Measurements from ENCODE around the gene TIGD1. TPM values are rescaled to one million over a fixed set of nuclear protein-coding genes. Genes with fewer than 3 reads are reported as not detected.

TIGD1 gene
- total RNA-seq, 4 donors from 2014 or later, result 6.7 to 11.6 (median 6.9) TPM

- no peaks in the 10 kb centered on the region for H3K4me1 ChIP-seq
- H3K4me3 ChIP-seq (replicated peaks in 1 of 3), result no peak overlapping the region
- H3K27ac ChIP-seq, result no peak overlapping the region
- TF ChIP-seq POLR2A (IDR thresholded peaks at IDR 0.05) (no peak), CTCF (IDR thresholded peaks at IDR 0.05) (no peak)
- H3K27me3 ChIP-seq, result no peaks in the 10 kb centered on the region
- intact Hi-C loops (cut with DNase I), result no loop called here
- no peaks in the 10 kb centered on the region for H3K9me3 ChIP-seq
- DNase-seq, result no peak
- WGBS, 2 donors, result 98 to 100% methylated on average over 6 to 8 of the region's 19 CpGs
- no peaks in the 10 kb centered on the region for H3K36me3 ChIP-seq
These were observed 6.3 kb downstream of the TIGD1 start for GRCh38 chr2:232543928-232544631.

GRCh38 chr2:232543491-232543890, 6.9 kb downstream of the TIGD1 start:
- no peak for DNase-seq
- Histone ChIP-seq H3K36me3 (no peaks in the 10 kb centered on the region), H3K4me1 (no peaks in the 10 kb centered on the region)

GRCh38 chr2:232542715-232543467, 7.5 kb downstream of the TIGD1 start:
- Histone ChIP-seq H3K4me1 (no peaks in the 10 kb centered on the region), H3K27me3 (no peaks in the 10 kb centered on the region), H3K27ac (no peak overlapping the region), H3K36me3 (no peaks in the 10 kb centered on the region), H3K4me3 (replicated peaks in 1 of 3) (no peak overlapping the region), H3K9me3 (no peaks in the 10 kb centered on the region)
- TF ChIP-seq CTCF (IDR thresholded peaks at IDR 0.05) (no peak), POLR2A (IDR thresholded peaks at IDR 0.05) (no peak)
- 86 to 91% methylated on average over 15 to 17 of the region's 20 CpGs for WGBS, 2 donors
- no peak for DNase-seq
- intact Hi-C loops (cut with DNase I), result no loop called here

More at GRCh38 chr2:232543491-232543890, 6.9 kb downstream of the TIGD1 start:
- TF ChIP-seq POLR2A (IDR thresholded peaks at IDR 0.05) (no peak), CTCF (IDR thresholded peaks at IDR 0.05) (no peak)
- Histone ChIP-seq H3K27me3 (no peaks in the 10 kb centered on the region), H3K4me3 (replicated peaks in 1 of 3) (no peak overlapping the region), H3K27ac (no peak overlapping the region), H3K9me3 (no peaks in the 10 kb centered on the region)
- WGBS, 2 donors, result 93 to 97% methylated on average over 13 to 14 of the region's 14 CpGs
- intact Hi-C loops (cut with DNase I), result no loop called here

DNA sequence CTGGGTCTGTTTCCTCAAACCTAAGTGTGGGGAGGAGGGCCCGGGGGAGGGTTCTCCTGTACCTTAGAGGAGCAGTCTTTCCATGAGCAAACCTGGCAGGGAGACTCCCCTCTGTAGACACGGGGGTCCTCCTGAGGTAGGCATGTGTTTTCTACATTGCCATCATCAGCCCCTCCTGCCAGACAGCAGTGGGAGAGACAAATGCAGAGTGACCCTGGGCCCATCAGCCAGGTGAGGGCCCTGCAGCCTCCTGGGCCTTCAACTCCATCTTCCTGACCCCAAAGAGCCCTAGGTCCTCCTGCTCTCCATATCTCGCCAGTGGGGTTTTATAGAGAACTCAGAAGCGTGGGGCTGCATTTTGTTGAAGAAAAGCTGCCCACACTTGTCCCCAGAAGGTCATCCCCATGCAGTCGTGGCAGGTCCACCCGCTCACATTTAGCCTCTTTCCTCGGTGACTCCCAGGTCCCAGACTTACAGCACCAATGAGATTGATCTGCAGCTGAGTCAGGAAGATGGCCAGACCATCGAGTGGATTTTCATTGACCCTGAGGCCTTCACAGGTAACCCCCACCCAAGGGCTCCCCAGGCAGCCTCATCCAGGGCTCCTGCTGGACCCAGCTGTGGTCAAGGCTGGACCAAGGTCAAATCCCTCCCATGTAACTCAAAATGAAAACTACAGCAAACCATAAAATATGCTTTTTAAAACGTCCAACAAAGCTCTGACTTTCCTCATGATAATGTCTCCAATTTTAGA, 8.2 kb downstream of the TIGD1 start:
- intact Hi-C loops (cut with DNase I), result no loop called here
- no peaks in the 10 kb centered on the region for H3K4me1 ChIP-seq
- H3K36me3 ChIP-seq, result no peaks in the 10 kb centered on the region
- TF ChIP-seq CTCF (IDR thresholded peaks at IDR 0.05) (no peak), POLR2A (IDR thresholded peaks at IDR 0.05) (no peak)
- no peak for DNase-seq
- no peaks in the 10 kb centered on the region for H3K27me3 ChIP-seq
- no peaks in the 10 kb centered on the region for H3K9me3 ChIP-seq
- no peak overlapping the region for H3K4me3 ChIP-seq (replicated peaks in 1 of 3)
- H3K27ac ChIP-seq, result no peak overlapping the region
- WGBS, 2 donors, result 72 to 81% methylated on average over 8 of the region's 9 CpGs
